Neural cell (in vitro differentiated cells): ENCODE measurements around the gene CHCHD2.

Experiments used
- EP300 ChIP-seq: fragments of 450-650 bp; conservative IDR thresholded peaks from 2 replicates; pipeline ENCODE4 v1.6.1; 2014; ENCODE audit warnings: antibody characterized with exemption, mild to moderate bottlenecking, moderate library complexity; ENCODE audit not compliant: poor library complexity, severe bottlenecking
- EZH2 ChIP-seq: fragments of 200-600, 300-800 bp; shearing (Covaris generic), sonication (generic); IDR thresholded peaks from 2 replicates; pipeline ENCODE4 v1.6.1; 2014; ENCODE audit warnings: antibody characterized with exemption, low read length, borderline replicate concordance, mild to moderate bottlenecking; ENCODE audit not compliant: insufficient read depth, poor library complexity, severe bottlenecking
- POLR2AphosphoS5 ChIP-seq: IDR thresholded peaks from 2 replicates; pipeline ENCODE4 v1.6.1; 2012
- RAD21 ChIP-seq: fragments of 450-650 bp; conservative IDR thresholded peaks from 2 replicates; pipeline ENCODE4 v1.6.1; 2014; ENCODE audit warnings: antibody characterized with exemption, mild to moderate bottlenecking, moderate library complexity
- SMC3 ChIP-seq: fragments of 450-650 bp; conservative IDR thresholded peaks from 2 replicates; pipeline ENCODE4 v1.6.1; 2014; ENCODE audit warnings: antibody characterized with exemption, mild to moderate bottlenecking, moderate library complexity; ENCODE audit not compliant: poor library complexity
- TAF1 ChIP-seq: IDR thresholded peaks from 2 replicates; pipeline ENCODE4 v1.6.1; 2012; ENCODE audit warnings: low read depth
- TF ChIP-seq, protein P1 (sequence below): fragments of 450-650 bp; IDR thresholded peaks from 2 replicates; pipeline ENCODE4 v1.5.1; 2014; ENCODE audit warnings: antibody characterized with exemption, mild to moderate bottlenecking, moderate library complexity; ENCODE audit not compliant: poor library complexity, severe bottlenecking
- TF ChIP-seq, protein P2 (sequence below): IDR thresholded peaks from 2 replicates; pipeline ENCODE4 v1.6.1; 2012; ENCODE audit warnings: borderline replicate concordance

DNA sequence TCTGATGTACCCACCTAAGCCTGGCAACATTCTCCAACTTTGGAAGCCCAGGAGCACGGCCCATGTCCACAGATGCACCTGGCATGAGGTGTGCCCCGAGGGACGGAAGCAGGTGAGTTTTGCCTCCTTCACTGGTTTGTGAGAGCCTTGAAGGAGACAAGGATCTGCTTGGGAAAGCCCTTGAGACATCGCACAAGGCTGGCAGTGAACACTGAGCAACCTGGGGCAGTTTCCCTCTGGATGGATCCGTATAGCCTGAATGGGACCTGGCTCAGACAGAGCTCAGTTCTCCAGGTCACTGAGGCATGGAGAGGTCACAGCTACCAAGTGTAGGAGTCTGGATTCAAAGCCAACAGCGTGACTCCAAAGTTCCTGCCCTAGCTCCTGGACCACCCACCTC is 18.7 kb upstream of the CHCHD2 start:
- TF ChIP-seq, protein P1, sequence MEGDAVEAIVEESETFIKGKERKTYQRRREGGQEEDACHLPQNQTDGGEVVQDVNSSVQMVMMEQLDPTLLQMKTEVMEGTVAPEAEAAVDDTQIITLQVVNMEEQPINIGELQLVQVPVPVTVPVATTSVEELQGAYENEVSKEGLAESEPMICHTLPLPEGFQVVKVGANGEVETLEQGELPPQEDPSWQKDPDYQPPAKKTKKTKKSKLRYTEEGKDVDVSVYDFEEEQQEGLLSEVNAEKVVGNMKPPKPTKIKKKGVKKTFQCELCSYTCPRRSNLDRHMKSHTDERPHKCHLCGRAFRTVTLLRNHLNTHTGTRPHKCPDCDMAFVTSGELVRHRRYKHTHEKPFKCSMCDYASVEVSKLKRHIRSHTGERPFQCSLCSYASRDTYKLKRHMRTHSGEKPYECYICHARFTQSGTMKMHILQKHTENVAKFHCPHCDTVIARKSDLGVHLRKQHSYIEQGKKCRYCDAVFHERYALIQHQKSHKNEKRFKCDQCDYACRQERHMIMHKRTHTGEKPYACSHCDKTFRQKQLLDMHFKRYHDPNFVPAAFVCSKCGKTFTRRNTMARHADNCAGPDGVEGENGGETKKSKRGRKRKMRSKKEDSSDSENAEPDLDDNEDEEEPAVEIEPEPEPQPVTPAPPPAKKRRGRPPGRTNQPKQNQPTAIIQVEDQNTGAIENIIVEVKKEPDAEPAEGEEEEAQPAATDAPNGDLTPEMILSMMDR: no peak
- TF ChIP-seq TAF1 (no peak), EZH2 (no peak), RAD21 (no peak), EP300 (no peak), POLR2AphosphoS5 (no peak), SMC3 (no peak)
- TF ChIP-seq, protein P2, sequence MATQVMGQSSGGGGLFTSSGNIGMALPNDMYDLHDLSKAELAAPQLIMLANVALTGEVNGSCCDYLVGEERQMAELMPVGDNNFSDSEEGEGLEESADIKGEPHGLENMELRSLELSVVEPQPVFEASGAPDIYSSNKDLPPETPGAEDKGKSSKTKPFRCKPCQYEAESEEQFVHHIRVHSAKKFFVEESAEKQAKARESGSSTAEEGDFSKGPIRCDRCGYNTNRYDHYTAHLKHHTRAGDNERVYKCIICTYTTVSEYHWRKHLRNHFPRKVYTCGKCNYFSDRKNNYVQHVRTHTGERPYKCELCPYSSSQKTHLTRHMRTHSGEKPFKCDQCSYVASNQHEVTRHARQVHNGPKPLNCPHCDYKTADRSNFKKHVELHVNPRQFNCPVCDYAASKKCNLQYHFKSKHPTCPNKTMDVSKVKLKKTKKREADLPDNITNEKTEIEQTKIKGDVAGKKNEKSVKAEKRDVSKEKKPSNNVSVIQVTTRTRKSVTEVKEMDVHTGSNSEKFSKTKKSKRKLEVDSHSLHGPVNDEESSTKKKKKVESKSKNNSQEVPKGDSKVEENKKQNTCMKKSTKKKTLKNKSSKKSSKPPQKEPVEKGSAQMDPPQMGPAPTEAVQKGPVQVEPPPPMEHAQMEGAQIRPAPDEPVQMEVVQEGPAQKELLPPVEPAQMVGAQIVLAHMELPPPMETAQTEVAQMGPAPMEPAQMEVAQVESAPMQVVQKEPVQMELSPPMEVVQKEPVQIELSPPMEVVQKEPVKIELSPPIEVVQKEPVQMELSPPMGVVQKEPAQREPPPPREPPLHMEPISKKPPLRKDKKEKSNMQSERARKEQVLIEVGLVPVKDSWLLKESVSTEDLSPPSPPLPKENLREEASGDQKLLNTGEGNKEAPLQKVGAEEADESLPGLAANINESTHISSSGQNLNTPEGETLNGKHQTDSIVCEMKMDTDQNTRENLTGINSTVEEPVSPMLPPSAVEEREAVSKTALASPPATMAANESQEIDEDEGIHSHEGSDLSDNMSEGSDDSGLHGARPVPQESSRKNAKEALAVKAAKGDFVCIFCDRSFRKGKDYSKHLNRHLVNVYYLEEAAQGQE: no peak
